Erythroblast (primary cell): ENCODE results near the gene EVX2.
A peak's percentile ranks its signal among the peaks of the same experiment; 100 is the strongest.

Experiments
- DNase-seq, 2 experiments: peaks; one replicate each; lab custom pipeline; 2025; lab: John Stamatoyannopoulos, UW
- GATA1 ChIP-seq: IDR thresholded peaks from 2 replicates; pipeline ENCODE4 v1.6.1; 2011; ENCODE audit warnings: low read depth, mild to moderate bottlenecking, control low read depth, low read length, moderate library complexity
- POLR2A ChIP-seq: IDR thresholded peaks from 2 replicates; pipeline ENCODE4 v1.6.1; 2011; ENCODE audit warnings: mild to moderate bottlenecking, low read length

Gene EVX2

DNA sequence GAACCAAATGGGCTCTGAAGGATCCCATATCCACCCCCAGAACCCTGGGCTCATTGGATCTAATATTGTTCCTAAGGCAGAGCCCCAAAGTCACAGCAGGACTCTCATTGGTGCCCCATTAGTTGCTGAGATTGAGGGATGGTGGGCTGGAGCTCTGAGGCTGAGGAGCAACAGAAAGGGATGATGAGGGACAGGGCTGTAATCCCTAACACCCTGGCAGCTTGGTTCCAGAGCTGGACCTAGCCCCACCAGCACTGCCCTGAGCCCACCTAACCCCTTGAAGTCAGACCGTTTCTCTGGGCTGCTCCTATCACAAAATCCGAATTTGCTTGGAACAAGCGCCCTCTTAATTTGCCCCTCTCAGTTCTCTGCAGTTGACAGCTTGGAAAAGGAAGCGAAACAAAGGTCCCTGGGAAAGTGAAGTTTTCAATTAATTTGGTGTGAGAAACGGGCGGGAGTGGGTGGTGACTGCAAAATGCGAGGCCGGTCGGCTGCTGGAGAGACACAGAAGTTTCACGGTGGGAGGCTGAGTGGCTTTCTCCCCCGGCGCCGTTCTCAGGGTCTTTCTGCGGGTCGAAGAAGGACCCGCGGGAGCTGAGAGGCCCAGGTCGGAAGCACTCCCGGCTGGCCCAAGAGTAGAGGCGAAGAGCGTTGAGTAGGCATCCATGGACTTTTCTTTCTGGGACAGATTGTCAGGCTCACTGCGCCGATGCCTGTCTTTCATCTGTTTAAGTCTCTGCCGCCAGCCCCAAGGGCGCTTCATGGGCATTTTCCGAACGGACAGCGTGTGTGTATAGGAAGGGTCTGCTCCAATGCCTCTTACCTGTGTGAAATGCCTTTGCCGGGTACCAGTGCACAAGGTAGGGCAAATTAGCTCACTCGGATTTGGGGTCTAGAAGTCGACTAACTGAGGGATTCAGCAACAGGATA, 7.8 kb upstream of the EVX2 start:
- TF ChIP-seq POLR2A (no peak), GATA1 (no peak)
- no peak for DNase-seq

DNA sequence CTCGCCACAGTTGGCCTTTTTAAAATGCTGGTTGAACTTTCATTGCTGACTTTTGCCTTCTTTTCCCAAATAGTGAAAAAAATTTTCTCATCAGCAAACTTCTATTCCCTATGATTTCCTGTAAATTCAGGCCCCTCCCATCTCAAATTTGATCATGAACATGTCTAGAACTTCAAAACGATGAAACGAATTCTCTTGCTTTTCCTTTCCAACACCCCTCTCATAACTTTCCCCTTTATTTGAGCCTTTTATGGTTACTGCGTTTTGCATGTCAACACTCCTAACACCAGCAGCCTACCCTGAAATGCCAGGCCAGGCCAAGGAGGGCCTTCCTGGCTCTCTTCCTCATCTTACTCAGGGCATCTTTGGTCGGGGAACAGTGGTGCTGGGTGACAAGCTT, 7.1 kb upstream of the EVX2 start:
- TF ChIP-seq POLR2A, result no peak
- TF ChIP-seq GATA1, result no peak

DNA sequence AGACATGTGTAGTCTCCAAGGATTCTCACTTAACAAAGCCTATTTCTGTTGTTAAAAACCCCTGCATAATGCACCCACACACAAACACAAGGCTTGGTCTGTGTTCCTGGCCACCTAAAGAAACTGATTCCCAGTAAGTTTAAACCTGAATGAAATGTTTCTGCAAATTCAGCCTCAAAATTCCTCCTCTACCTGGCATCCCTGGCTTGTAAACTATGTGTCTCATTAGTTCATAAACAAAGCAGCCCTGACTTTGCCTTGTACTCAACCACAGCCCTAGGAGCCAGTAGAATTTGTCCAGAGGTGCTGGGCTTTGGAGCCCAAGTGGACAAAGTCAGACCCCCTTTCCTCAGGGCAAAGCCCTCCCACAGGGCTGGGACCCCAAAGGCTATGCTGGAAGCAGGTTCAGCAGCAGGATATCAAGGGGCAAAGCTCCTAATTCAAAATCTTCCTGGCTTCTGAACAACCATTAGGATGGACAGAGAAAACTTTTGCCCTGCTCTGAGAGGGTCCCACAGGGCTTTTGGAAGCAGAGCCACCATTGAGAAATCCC, 6.2 kb upstream of the EVX2 start:
- no peak for DNase-seq
- TF ChIP-seq GATA1 (no peak), POLR2A (no peak)

More for the DNA sequence above, 7.1 kb upstream of the EVX2 start:
- DNase-seq, result no peak

DNA sequence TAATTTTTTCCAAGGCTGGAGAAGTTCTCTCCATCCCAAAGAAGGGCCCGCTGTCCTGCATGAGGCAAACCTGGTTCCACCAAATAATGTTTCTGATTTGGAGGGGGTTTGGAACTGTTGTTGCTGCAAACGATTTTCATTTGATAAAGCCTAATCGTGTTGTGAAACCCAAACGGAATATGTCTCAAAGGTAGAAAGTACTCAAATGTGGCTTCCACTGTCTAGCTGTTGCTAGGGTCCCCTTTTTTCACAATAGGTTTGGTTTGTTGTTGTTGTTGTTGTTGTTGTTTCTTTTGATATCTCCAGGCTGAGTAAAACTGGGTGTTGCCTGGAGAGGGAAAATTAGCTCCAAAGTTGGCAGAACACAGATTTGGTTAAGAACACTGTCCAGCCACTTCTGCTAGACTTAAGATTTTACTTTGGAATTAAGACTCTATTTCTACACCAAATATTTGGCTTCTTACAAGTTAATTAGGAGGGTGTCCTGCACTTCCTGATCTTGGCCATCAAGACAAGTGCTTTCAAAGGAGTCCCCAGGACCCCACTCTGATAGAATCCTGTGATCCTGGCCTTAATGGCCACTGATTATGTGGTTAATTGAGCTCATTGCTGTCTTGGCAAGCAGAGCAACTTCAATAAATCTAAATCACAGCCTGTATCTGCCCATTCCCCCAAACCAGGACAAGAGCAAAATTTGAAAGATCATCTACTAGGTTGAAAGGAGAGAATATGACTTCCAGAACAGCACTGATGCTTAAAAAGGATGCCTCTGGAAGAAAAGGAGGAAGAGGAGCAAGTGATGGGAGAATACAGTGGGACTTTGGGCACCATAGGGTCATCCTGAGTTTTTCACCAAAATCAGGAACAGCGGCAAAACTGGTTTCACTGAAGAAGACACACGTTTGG, 5.4 kb upstream of the EVX2 start:
- no peak for TF ChIP-seq POLR2A
- TF ChIP-seq GATA1, result no peak
- DNase-seq, result no peak

DNA sequence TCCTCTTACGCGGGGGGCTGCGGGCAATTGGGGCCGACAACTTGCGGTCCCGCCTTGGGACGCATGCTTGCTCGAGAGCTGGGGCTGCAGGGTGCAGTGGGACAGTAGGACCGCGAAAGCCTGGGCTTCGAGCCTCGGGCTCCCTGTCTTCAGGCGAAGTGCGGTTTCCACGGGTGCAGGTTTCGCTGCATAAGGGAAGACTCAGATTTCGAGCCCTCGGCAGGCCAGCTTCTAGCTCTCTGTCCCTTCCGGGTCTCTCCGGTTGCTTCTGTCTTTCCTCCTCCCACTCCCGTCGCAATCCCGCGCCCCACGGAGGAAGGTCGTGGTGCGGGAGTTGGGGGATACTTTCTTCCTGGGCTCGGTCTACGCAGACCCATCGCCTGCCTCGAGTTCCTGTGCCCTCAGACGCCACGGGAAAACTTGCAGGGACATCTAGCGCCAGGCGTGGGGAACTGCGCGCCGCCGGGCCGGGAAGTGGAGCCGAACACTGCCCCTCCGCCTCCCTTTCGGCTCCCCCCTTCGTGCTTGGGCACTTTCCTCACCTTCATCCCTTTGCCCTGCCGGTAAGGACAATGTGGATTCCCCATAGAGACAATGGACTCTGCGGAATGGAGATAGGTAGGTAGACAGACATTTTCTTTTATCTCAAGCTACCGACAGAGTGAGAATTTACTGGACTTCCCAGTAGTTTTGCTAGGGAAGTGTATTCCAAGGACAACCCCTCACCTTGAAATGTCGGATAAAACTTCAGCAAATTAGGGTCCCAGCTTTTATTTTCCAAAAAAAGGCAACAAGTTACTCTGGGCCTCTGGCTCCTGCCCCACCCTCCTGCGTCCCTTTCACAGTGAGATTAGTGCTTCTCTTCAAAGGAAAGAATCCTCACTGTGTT, 4.5 kb upstream of the EVX2 start:
- no peak for TF ChIP-seq POLR2A
- no peak for TF ChIP-seq GATA1
- peak; percentile 28 to 56 for DNase-seq

DNA sequence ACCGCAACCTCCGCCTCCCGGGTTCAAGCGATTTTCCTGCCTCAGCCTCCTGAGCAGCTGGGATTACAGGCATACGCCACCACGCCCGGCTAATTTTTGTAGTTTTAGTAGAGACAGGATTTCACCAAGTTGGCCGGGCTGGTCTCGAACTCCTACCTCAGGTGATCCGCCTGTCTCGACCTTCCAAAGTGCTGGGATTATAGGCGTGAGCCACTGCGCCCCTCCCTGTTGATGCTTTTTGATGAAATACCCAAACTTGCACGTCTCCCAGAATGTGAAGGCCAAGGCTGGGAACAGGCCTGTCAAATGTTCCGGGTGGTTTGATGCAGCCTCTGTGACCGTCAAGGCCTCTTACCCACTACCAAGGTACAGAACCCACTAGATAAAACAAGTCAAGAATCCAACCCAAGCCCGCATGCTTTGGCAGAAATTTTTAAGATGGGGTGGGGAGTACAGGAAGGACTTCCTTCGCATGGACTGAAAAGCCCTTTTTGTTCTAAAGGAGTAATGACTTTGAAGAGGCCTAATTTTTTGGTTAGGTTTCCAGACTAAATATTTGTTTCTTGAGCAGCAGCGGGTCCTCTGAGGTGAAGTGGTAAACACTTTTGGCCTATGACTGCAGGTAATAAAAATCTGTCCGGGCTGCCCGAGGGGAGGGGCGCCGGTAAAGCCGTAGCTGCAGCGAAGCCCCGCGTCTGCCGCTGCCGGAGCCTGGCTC, 3.7 kb upstream of the EVX2 start:
- no peak for DNase-seq
- TF ChIP-seq GATA1 (no peak), POLR2A (no peak)

- peak; percentile 42 to 66 for DNase-seq
- no peak for TF ChIP-seq POLR2A
- TF ChIP-seq GATA1, result no peak
These were observed 2.4 kb upstream of the EVX2 start for GRCh38 chr2:176085861-176086771.

DNA sequence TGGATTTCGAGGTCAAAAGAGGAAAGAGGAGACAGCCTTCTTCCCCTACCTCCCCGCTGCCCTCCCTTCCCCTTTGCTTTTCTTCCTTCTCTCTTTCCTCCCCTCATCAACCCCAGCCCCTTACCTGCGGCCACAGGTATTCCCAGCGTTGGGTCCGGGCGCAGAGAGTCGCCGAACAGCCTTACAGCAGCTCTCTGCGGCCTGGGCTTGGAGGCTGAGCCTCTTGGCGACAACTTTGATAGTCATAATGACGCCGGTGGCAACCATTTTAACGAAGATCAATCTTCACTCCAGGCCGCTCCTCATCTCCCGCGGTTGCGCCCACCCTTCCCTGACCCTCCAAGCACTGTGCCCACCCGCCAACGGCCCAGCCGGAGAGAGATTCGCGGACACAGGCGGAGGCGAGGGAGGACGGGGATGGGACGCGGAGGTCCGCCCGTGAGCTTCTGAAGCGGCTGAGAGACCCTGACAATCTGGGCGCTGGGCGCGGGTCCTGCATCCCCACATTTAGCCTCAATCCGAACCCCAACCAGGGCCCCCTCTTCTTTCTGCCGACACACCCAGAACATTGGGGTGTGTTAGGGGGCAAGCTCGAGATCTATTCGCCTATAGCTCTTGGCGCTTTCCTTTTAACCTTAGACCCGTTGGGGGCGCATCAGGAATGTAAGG, 1.5 kb upstream of the EVX2 start:
- DNase-seq, result no peak
- no peak for TF ChIP-seq POLR2A

GRCh38 chr2:176084611-176085119, 903 bp upstream of the EVX2 start:
- TF ChIP-seq GATA1 (no peak), POLR2A (no peak)
- DNase-seq, result no peak

GRCh38 chr2:176082824-176083751, 674 bp downstream of the EVX2 start:
- peak in 1 of 2 experiments; percentile 41 for DNase-seq
- TF ChIP-seq GATA1 (no peak), POLR2A (no peak)
